SK-MEL-5 (cell line): ENCODE measurements around the gene MYO1H. TPM values are rescaled to one million over a fixed set of nuclear protein-coding genes. Genes with fewer than 3 reads are reported as not detected.

Experiments used
- DNase-seq: peaks from one replicate; pipeline ENCODE4 v3.0.0-alpha.2; 2016; ENCODE audit warnings: low read depth, low spot score
- in situ Hi-C: cut with HindIII; loops from 2 replicates; pipeline ENCODE4 v1.10.0; 2016; ENCODE audit warnings: low sequenced_read_pairs, high pct_unique_total_duplicates, low pct_unique_long_range_greater_than_20kb
- total RNA-seq: library from RNA; depleted of rRNA; stranded (reverse); fragments of >200 nt; shearing (Covaris generic); gene quantifications from 2 replicates; pipeline ENCODE4 v1.2.3, GENCODE V29; 2014

Gene MYO1H
- total RNA-seq, 1 experiment from 2014 or later: 0.08 TPM

DNA sequence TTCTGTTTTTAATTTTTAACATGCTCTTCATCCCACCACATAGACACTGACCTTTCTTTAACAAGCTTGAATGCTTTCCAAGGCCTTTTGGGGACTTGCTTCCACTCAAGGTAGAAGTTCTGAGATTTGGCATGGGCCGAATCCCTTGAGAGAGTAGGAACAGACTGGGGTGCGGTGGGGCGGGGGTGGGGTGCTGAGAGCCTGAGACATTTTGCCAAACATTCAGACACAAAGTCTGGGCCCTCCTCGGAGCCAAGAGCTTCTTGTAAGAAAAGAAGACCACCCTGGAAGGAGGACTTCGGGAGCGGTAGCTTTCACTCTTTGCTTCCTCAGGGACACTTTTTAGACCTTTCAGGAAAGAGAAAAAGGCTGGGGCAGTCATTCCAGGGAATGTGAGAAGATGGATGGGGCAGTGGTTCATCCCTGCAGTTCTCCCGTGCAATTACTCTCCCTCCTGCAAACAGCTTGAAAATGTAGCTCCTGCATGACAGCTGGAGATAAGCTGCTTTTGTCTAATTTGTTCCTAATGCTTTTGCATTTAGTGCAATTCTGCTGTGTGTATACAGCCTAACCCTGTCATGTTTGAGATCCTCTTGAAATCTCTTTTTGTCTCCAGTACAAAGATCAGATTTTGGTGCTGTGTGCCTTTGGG, 16.3 kb upstream of the MYO1H start:
- no peak for DNase-seq
- in situ Hi-C loops: no loop called here

DNA sequence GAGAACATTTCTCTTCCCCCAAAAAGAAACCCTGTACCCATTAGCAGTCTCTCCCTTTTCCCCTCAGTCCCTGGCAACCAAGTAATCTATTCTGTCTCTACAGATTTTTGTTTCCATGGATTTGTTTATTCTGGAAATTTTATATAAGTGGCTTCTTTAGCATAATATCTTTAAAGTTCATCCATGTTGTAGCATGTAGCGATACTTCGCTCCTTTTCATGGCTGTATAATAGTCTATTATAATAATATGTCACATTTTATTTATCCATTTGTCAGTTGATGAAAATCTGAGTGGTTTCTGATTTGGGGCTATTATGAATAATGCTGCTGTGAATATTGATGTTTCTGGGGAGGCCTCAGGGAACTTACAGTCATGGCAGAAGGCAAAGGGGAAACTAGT, 12.8 kb upstream of the MYO1H start:
- no peak for DNase-seq
- in situ Hi-C loops: no loop called here

DNA sequence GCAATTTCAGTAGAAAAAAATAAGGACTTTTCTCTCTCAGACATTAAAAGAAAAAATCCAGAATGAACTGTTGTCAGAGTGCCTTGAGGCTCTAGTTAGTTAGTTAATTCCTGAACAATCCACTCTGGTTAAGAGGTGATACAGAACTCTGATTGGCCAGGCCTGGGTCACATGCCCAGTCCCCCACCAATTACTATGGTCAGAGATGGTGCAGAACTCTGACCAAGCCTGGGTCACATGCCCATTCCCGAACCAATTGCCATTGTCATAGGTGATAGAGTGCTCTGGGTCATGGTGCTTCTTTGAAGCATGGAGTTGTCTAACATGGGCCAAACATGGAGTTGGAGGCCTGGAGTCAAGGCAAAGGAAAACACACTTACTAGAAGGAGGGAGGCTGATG, 11.1 kb upstream of the MYO1H start:
- no peak for DNase-seq
- in situ Hi-C loops: no loop called here

DNA sequence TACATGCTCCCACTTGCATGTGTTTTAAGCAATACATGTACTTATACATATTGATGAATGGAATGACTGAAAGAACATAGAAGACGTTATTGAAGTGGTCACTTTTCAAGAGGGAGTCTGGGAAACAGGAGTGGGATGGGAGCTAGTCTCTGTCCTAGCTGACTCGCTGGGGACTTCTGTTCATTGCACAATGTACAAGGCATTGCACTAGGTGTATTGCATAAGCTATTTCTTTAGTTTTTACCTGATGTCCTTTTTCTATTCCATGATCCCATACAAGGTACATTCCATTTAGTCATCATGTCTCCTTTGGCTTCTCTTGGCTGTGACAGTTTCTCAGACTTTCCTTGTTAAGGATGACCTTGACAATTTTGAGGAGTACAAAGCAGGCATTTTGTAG, 4.0 kb upstream of the MYO1H start:
- in situ Hi-C loops: no loop called here
- no peak for DNase-seq

DNA sequence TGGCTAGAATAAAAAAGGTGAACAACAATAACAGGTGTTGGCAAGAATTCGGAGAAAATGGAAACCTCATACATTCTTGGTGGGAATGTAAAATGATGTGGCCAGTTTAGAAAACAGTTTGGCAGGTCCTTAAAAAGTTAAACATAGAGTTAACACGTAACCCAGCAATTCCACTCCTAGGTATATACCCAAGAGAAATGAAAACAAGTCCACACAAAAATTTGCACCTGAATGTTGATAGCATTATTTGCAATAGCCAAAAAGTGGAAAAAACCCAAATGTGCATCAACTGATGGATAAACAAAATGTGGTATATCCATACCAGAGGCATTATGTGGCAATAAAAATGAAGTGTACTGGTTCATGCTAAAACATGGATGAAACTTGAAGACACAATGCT, 2.3 kb upstream of the MYO1H start:
- DNase-seq: no peak
- in situ Hi-C loops: no loop called here

GRCh38 chr12:109346920-109347319, 780 bp upstream of the MYO1H start:
- peak; percentile 28 for DNase-seq
- in situ Hi-C loops: no loop called here

GRCh38 chr12:109352184-109352583, 4.5 kb downstream of the MYO1H start:
- in situ Hi-C loops: no loop called here
- DNase-seq: no peak

DNA sequence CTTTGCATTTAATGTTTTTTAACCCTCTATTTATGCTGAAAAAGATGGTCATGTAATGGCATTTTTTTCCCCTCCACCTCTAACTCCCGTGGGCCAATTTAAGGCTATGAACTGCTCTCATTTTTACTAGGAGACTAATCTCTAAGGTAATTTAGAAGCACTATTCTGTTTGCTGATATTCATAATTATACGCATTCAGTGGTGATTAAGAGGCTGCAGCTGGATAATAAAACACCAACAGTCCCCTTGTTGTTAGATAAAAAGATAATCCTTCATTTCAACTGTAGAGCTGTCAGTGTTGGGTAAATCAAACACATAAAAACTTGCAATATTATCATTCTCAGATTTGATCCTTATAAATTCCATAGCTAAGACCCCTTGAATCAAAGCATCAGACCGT, 8.9 kb downstream of the MYO1H start:
- in situ Hi-C loops: no loop called here
- DNase-seq: no peak

DNA sequence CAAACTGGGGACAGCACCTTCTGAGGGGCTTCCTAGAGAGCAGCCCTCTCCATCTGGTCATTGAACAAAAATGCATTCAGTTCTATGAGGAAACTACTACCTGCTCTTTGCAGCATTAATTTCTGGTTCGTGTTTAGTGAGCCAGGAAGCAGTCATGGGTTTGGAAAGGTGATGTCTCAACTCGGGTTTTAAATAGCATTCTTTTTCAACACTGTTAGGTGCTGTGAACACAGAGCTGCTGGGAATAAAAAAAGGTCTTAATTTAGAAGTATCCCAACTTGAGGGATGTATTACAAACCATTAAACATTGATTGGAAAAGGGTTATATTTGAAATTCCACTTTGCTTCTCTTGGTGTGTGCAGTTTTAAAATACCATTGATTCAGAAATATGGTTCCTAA, 9.3 kb downstream of the MYO1H start:
- DNase-seq: no peak

DNA sequence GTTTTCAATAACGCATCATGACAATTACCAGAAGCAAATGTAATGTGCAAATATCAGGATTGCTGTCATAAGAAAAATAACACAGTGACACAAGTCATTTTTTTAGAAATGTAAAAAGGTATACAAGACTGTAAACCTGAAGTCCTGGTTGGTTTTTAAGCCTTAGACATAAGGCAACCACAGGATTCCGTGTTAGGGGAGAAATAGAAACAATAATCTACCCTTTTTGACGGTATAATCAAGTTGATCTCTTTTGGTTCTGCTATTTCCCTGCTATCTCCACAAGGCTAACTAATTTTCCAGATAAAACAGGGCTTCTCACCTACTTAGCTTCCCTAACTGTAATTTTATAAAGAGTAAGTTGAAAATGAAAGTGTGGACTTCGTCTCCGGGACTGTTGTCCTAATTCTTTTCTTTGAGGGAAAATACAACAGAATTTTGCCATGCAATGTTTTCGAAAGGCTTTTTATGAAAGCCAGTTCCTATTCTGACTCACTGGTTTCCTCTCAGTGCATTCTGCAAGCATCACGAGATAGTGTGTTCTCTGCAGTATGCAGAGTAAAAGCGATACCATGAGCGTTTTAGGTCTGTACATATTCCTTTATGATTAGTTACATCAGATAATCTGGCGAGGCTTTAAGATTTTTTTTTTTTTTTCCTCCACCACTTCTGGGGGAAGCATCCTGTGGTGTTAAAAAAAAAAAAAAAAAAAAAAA, 10.6 kb downstream of the MYO1H start:
- DNase-seq: peak; percentile 56
- in situ Hi-C loops: no loop called here

More for the DNA sequence above, 9.3 kb downstream of the MYO1H start:
- in situ Hi-C loops: no loop called here

- DNase-seq: no peak
- in situ Hi-C loops: no loop called here
Measured at GRCh38 chr12:109359131-109359690, 11.5 kb downstream of the MYO1H start.

GRCh38 chr12:109369831-109370230, 22.1 kb downstream of the MYO1H start:
- no peak for DNase-seq
- in situ Hi-C loops: no loop called here

DNA sequence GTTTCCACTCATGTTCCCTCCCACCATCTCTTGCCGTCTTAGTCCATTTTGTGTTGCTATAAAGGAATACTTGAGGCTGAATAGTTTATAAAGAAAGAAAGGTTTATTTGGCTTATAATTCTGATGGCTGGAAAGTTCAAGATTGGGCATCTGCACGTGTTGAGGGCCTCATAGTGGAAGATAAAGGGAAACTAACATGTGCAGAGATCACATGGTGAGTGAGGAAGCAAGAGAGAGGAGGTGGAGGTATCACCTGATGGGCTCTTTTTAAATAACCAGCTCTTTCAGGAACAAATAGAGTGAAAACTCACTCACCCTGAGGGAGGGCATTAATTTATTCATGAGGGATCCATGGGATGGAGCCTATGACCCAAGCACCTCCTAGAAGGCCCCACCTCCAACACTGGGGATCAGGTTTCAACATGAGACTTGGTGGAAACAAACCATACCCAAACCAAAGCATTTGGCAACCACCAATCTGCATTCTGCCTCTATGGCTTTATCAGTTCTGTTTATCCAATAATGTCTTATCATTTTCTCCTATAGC, 29.5 kb downstream of the MYO1H start:
- in situ Hi-C loops: no loop called here
- peak; percentile 69 for DNase-seq

DNA sequence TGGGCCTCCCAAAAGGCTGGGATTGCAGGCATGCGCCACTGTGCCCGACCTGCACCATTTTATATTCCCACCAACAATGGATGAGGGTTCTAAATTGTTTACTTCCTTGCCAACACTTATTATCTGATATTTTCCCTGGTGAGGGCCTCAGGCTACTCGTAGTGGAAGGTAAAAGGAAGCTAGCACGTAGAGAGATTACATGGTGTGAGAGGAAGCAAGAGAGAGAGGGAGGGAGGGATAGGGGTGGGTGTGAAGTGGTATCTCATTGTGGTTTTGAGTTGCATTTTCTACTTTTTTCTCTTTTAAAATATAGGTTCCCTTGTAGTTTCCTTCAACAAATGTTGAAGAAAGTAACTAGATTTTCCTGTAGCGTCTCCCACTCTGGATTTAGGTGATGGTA, 30.9 kb downstream of the MYO1H start:
- in situ Hi-C loops: no loop called here
- no peak for DNase-seq

- in situ Hi-C loops: no loop called here
- no peak for DNase-seq
Measured at GRCh38 chr12:109382031-109382430, 34.3 kb downstream of the MYO1H start.

GRCh38 chr12:109383240-109383639, 35.5 kb downstream of the MYO1H start:
- no peak for DNase-seq
- in situ Hi-C loops: no loop called here

GRCh38 chr12:109385339-109386058, 37.8 kb downstream of the MYO1H start:
- in situ Hi-C loops: no loop called here
- peak; percentile 70 for DNase-seq

DNA sequence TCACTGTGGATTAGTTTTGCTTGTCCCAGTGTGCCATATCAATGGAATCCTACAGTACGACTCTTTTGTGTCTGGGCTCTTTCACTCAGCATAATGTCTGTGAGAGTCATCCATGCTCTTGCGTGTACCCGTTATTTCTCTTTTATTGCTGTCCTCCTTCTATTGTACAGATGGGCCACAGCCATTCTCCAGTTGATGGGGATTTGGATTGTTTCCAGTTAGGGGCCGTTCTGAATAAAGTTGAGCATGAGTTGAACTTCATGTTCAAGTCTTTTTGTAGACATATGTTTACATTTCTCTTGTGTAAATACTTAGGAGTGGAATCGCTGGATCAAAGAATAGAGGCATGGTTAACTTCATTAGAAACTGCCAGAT, 38.3 kb downstream of the MYO1H start:
- in situ Hi-C loops: no loop called here
- DNase-seq: no peak
